IMR-90 (cell line): ENCODE data around the gene DENR. TPM values are rescaled to one million over a fixed set of nuclear protein-coding genes. Genes with fewer than 3 reads are reported as not detected.

Experiments
- ATAC-seq: fragments of 200-7000 bp; cut with Tn5 transposase; 2 replicates; pipeline ENCODE4 v1.9.1; 2020; ENCODE audit warnings: low read depth, mild to moderate bottlenecking, moderate library complexity
- BruUV-seq: library from RNA; stranded (reverse); fragments of 400-500 nt; replicated peaks from 2 replicates; lab custom pipeline; 2021; lab: Mats Ljungman, UMichigan
- CTCF ChIA-PET: fragments of 300-600 bp; formaldehyde crosslinking; extraction: SDS; loops from one replicate; lab custom pipeline; 2021; ENCODE audit warnings: antibody characterized with exemption; lab: Yijun Ruan, JAX
- POLR2A ChIA-PET: fragments of 300-600 bp; sonication (Branson Sonifier 250); formaldehyde crosslinking; loops from one replicate; lab custom pipeline; 2022; ENCODE audit warnings: antibody characterized with exemption; ENCODE audit not compliant: unreplicated experiment; lab: Charles Lee
- DNase-seq: peaks from one replicate; pipeline ENCODE4 v3.0.0; 2013
- H2AFZ ChIP-seq: replicated peaks from 2 replicates; pipeline ENCODE3; 2013; ENCODE audit warnings: low read length, mild to moderate bottlenecking; ENCODE audit not compliant: poor library complexity
- H2AK5ac ChIP-seq: 2 replicates; pipeline ENCODE4 v1.6.1; 2013; ENCODE audit warnings: low read depth, low read length, inconsistent platforms
- H2AK9ac ChIP-seq: replicated peaks from 2 replicates; pipeline ENCODE3; 2013; ENCODE audit warnings: mild to moderate bottlenecking, low read depth, low read length, moderate library complexity; ENCODE audit not compliant: poor library complexity
- H2BK120ac ChIP-seq: 2 replicates; pipeline ENCODE4 v1.6.1; 2013; ENCODE audit warnings: low read depth, low read length, inconsistent platforms
- H2BK15ac ChIP-seq: 3 replicates; pipeline ENCODE4 v1.6.1; 2013; ENCODE audit warnings: low read depth, low read length, inconsistent platforms
- H2BK20ac ChIP-seq: 2 replicates; pipeline ENCODE4 v1.6.1; 2013; ENCODE audit warnings: low read depth, mild to moderate bottlenecking, inconsistent platforms, low read length, moderate library complexity
- H2BK5ac ChIP-seq: 2 replicates; pipeline ENCODE4 v1.6.1; 2013; ENCODE audit warnings: mild to moderate bottlenecking, low read depth, low read length, inconsistent platforms; ENCODE audit not compliant: poor library complexity, severe bottlenecking
- H3K14ac ChIP-seq: replicated peaks from 2 replicates; pipeline ENCODE4 v1.6.1; 2013; ENCODE audit warnings: low read depth, low read length, inconsistent platforms
- H3K18ac ChIP-seq: 2 replicates; pipeline ENCODE4 v1.6.1; 2013; ENCODE audit warnings: low read depth, low read length, control low read depth
- H3K23ac ChIP-seq: 2 replicates; pipeline ENCODE4 v1.6.1; 2013; ENCODE audit warnings: low read depth, low read length, inconsistent platforms
- H3K27ac ChIP-seq: 2 replicates; pipeline ENCODE4 v1.5.1; 2013; ENCODE audit warnings: mild to moderate bottlenecking, control low read depth, low read length; ENCODE audit not compliant: insufficient read depth
- H3K27me3 ChIP-seq: 2 replicates; pipeline ENCODE4 v1.6.1; 2013; ENCODE audit warnings: low read length; ENCODE audit not compliant: control insufficient read depth, insufficient read depth
- H3K36me3 ChIP-seq: 2 replicates; pipeline ENCODE4 v1.6.1; 2013; ENCODE audit warnings: low read length, mixed read lengths; ENCODE audit not compliant: control insufficient read depth, insufficient read depth
- H3K4ac ChIP-seq: 2 replicates; pipeline ENCODE4 v1.6.1; 2013; ENCODE audit warnings: low read depth, low read length, inconsistent platforms
- H3K4me1 ChIP-seq: 2 replicates; pipeline ENCODE4 v1.6.1; 2013; ENCODE audit warnings: low read length, mixed read lengths; ENCODE audit not compliant: control insufficient read depth, insufficient read depth
- H3K4me2 ChIP-seq: 2 replicates; pipeline ENCODE4 v1.6.1; 2013; ENCODE audit warnings: low read depth, mild to moderate bottlenecking, control low read depth, low read length, moderate library complexity
- H3K4me3 ChIP-seq: 2 replicates; pipeline ENCODE4 v1.5.1; 2013; ENCODE audit warnings: low read depth, mild to moderate bottlenecking, control low read depth, low read length, moderate library complexity; ENCODE audit not compliant: insufficient read depth
- H3K56ac ChIP-seq: 2 replicates; pipeline ENCODE4 v1.6.1; 2013; ENCODE audit warnings: low read length, inconsistent platforms; ENCODE audit not compliant: insufficient read depth; ENCODE audit errors: extremely low read depth
- H3K79me1 ChIP-seq, 2 experiments: 2 replicates each; pipeline ENCODE4 v1.6.1; 2013; ENCODE audit warnings: low read length in 2 of 2, inconsistent platforms in 1 of 2, low read depth in 1 of 2
- H3K9ac ChIP-seq: 2 replicates; pipeline ENCODE4 v1.6.1; 2013; ENCODE audit warnings: low read depth, low read length, control low read depth
- H3K9me1 ChIP-seq: 2 replicates; pipeline ENCODE4 v1.6.1; 2013; ENCODE audit warnings: low read length, inconsistent platforms; ENCODE audit not compliant: insufficient read depth
- H3K9me3 ChIP-seq: 2 replicates; pipeline ENCODE4 v1.6.1; 2013; ENCODE audit warnings: low read length; ENCODE audit not compliant: control insufficient read depth, insufficient read depth
- H4K20me1 ChIP-seq: 2 replicates; pipeline ENCODE4 v1.6.1; 2013; ENCODE audit warnings: low read length, inconsistent platforms; ENCODE audit not compliant: insufficient read depth
- H4K5ac ChIP-seq: 2 replicates; pipeline ENCODE4 v1.6.1; 2013; ENCODE audit warnings: mild to moderate bottlenecking, low read depth, low read length, control low read depth
- H4K8ac ChIP-seq, 2 experiments: 2 replicates each; pipeline ENCODE4 v1.6.1; 2013; ENCODE audit warnings: low read depth in 2 of 2, low read length in 2 of 2, control low read depth in 1 of 2, inconsistent platforms in 1 of 2
- H4K91ac ChIP-seq: 2 replicates; pipeline ENCODE4 v1.6.1; 2013; ENCODE audit warnings: low read depth, low read length, inconsistent platforms; ENCODE audit not compliant: insufficient read depth
- BHLHE40 ChIP-seq: fragments of 150-350 bp; IDR thresholded peaks from 2 replicates; pipeline ENCODE4 v1.6.1; 2016; ENCODE audit warnings: mild to moderate bottlenecking, low read depth, low read length
- CEBPB ChIP-seq: IDR thresholded peaks from 2 replicates; pipeline ENCODE4 v1.6.1; 2012; ENCODE audit warnings: low read depth, low read length, improper control_type of control experiment
- CHD1 ChIP-seq: IDR thresholded peaks from 2 replicates; pipeline ENCODE4 v1.6.1; 2012; ENCODE audit warnings: low read depth, low read length, improper control_type of control experiment
- CTCF ChIP-seq: conservative IDR thresholded peaks from 2 replicates; pipeline ENCODE4 v1.5.1; 2012; ENCODE audit warnings: mild to moderate bottlenecking, low read depth, low read length, improper control_type of control experiment
- ELK1 ChIP-seq: fragments of 150-350 bp; IDR thresholded peaks from 2 replicates; pipeline ENCODE4 v1.6.1; 2016; ENCODE audit warnings: low read depth, mild to moderate bottlenecking, low read length, moderate library complexity, borderline replicate concordance
- FOS ChIP-seq: fragments of 150-350 bp; IDR thresholded peaks from 2 replicates; pipeline ENCODE4 v1.6.1; 2016; ENCODE audit warnings: low read depth, low read length
- MAFK ChIP-seq: IDR thresholded peaks from 2 replicates; pipeline ENCODE4 v1.6.1; 2012; ENCODE audit warnings: low read depth, low read length, improper control_type of control experiment
- MAZ ChIP-seq: IDR thresholded peaks from 2 replicates; pipeline ENCODE4 v1.6.1; 2012; ENCODE audit warnings: low read depth, mild to moderate bottlenecking, low read length, improper control_type of control experiment, moderate library complexity, borderline replicate concordance
- MXI1 ChIP-seq: IDR thresholded peaks from 2 replicates; pipeline ENCODE4 v1.6.1; 2012; ENCODE audit warnings: low read depth, mild to moderate bottlenecking, low read length, moderate library complexity, borderline replicate concordance
- NFE2L2 ChIP-seq: fragments of 150-350 bp; IDR thresholded peaks from 2 replicates; pipeline ENCODE4 v1.6.1; 2016; ENCODE audit warnings: low read depth, mild to moderate bottlenecking, low read length
- POLR2A ChIP-seq: IDR thresholded peaks from 2 replicates; pipeline ENCODE4 v1.6.1; 2012; ENCODE audit warnings: mild to moderate bottlenecking, low read depth, low read length
- RAD21 ChIP-seq: IDR thresholded peaks from 2 replicates; pipeline ENCODE4 v1.6.1; 2012; ENCODE audit warnings: low read length, improper control_type of control experiment
- RCOR1 ChIP-seq: IDR thresholded peaks from 2 replicates; pipeline ENCODE4 v1.6.1; 2012; ENCODE audit warnings: mild to moderate bottlenecking, low read length, improper control_type of control experiment; ENCODE audit not compliant: insufficient replicate concordance
- RFX5 ChIP-seq: IDR thresholded peaks from 2 replicates; pipeline ENCODE4 v1.8.0; 2012; ENCODE audit warnings: low read depth, mild to moderate bottlenecking, low read length, moderate library complexity
- SMC3 ChIP-seq: fragments of 150-350 bp; IDR thresholded peaks from 2 replicates; pipeline ENCODE4 v1.6.1; 2016; ENCODE audit warnings: low read depth, mild to moderate bottlenecking, antibody characterized with exemption, low read length, moderate library complexity
- USF2 ChIP-seq: fragments of 150-350 bp; IDR thresholded peaks from 2 replicates; pipeline ENCODE4 v1.6.1; 2017; ENCODE audit warnings: mild to moderate bottlenecking, antibody characterized with exemption, low read length, low read depth
- WGBS, 2 experiments: methylation state at CpG; one replicate each; pipeline versions ENCODE4 v1.1.5 to v1.1.7; 2013; ENCODE audit warnings: missing lambda C conversion rate in 2 of 2; ENCODE audit not compliant: insufficient read length in 1 of 2; ENCODE audit errors: extremely low coverage in 2 of 2; 5-methylcytosine and 5-hydroxymethylcytosine counted together
- dilution Hi-C: fragments of 300-500 bp; cut with HindIII; formaldehyde crosslinking; loops from one replicate; pipeline ENCODE4 v1.14.3; 2018; ENCODE audit warnings: low sequenced_read_pairs; ENCODE audit not compliant: unreplicated experiment
- in situ Hi-C: fragments of 300-500 bp; cut with MboI; formaldehyde crosslinking; loops from 3 replicates; pipeline ENCODE4 v1.14.3; 2019; ENCODE audit warnings: low sequenced_read_pairs, inconsistent platforms, mixed read lengths
- intact Hi-C: fragments of 100-400 bp; cut with micrococcal nuclease; formaldehyde crosslinking; loops from 2 replicates; pipeline ENCODE4 v1.10.0; 2022
- polyA plus RNA-seq, 3 experiments: library from polyadenylated mRNA; depleted of rRNA; stranded (reverse); fragments of >200 nt; gene quantifications; 2 replicates each; pipeline ENCODE4 v1.2.3, GENCODE V29; 2012; ENCODE audit warnings: low replicate concordance in 1 of 3
- total RNA-seq: library from RNA; depleted of rRNA; stranded (reverse); fragments of >200 nt; gene quantifications from 2 replicates; pipeline ENCODE4 v1.2.3, GENCODE V29; 2012

DENR gene
- total and polyA plus RNA-seq, 2 of the 4 experiments (the other 2 are of a cell fraction) = 8.2 to 24.5 TPM

GRCh38 chr12:122729583-122730214, 22.9 kb upstream of the DENR start:
- intact Hi-C loops = no loop called here
- Histone ChIP-seq H3K14ac (no peak overlapping the region), H3K4me2 (no peak overlapping the region), H4K5ac (no peak overlapping the region), H2BK20ac (no peak overlapping the region), H3K4ac (no peak overlapping the region), H2AFZ (no peak overlapping the region), H3K9me1 (no peaks in the 10 kb centered on the region), H3K27me3 (peaks cover 34% of the 10 kb centered on the region), H3K4me3 (no peak overlapping the region), H3K56ac (no peak overlapping the region), H2BK5ac (no peak overlapping the region), H4K8ac (no peak overlapping the region), H3K4me1 (no peaks in the 10 kb centered on the region), H3K9me3 (0 out of 2 replicates have a peak, but pooled peaks cover 2% of the 10 kb centered on the region), H4K20me1 (no peaks in the 10 kb centered on the region), H3K18ac (no peak overlapping the region), H3K9ac (no peak overlapping the region), H3K23ac (no peak overlapping the region), H2AK9ac (no peak overlapping the region), H3K79me1 (no peaks in the 10 kb centered on the region), H2BK15ac (no peak overlapping the region), H2BK120ac (no peak overlapping the region), H2AK5ac (no peak overlapping the region), H4K91ac (no peak overlapping the region), H3K27ac (no peak overlapping the region), H3K36me3 (no peaks in the 10 kb centered on the region)
- WGBS, 2 experiments = 88% methylated on average over 26 of the region's 27 CpGs; no CpG with 5 or more reads in 1 of the 2 experiments
- in situ Hi-C loops = no loop called here
- DNase-seq (no peak), ATAC-seq (no peak)
- no TSS peak for BruUV-seq
- TF ChIP-seq RAD21 = no peak
- no peak for TF ChIP-seq FOS
- no peak for TF ChIP-seq ELK1
- no peak for TF ChIP-seq USF2
- TF ChIP-seq NFE2L2 = no peak
- no peak for TF ChIP-seq SMC3
- no peak for TF ChIP-seq MAFK
- no peak for TF ChIP-seq BHLHE40
- TF ChIP-seq MAZ = no peak
- TF ChIP-seq POLR2A = no peak
- TF ChIP-seq CHD1 = no peak
- TF ChIP-seq CEBPB = no peak
- TF ChIP-seq MXI1 = no peak
- TF ChIP-seq RFX5 = no peak
- no peak for TF ChIP-seq CTCF
- no peak for TF ChIP-seq RCOR1
- ChIA-PET CTCF (no interaction called here), POLR2A (no interaction called here)
- dilution Hi-C loops = no loop called here
